ENCODE results near the gene MTAP. TPM values are rescaled to one million over a fixed set of nuclear protein-coding genes. Genes with fewer than 3 reads are reported as not detected.
"Not testable (repeated sequence)": the region's sequence is repeated elsewhere in the genome, so short reads cannot be mapped to it uniquely, and the experiment has no call there.

MTAP gene
- total RNA-seq, 3 donors from 2014 or later: 20.8 to 40.2 (median 29.5) TPM

DNA sequence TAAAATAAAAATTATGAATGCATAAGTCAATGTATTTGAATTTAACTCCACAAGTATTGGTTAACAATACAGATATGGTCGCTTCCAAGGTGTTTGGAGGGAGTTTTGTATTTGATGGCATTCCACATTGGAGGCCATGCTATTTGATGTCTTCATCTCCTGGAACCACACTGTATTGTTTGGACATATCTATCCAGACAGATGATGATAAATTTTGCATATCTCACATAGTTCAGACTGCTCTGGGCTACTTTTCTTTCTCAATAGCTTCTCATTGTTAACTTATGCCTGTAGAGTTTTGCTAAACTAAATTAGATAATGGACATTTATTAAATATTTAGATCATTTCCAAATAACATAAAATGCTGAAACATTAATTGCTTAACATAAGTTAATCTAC, 133.7 kb downstream of the MTAP start:
- Histone ChIP-seq H3K27me3 (no peaks in the 10 kb centered on the region), H3K4me3 (no peak overlapping the region), H3K27ac (no peak overlapping the region), H3K4me1 (no peaks in the 10 kb centered on the region), H3K36me3 (no peaks in the 10 kb centered on the region), H3K9me3 (no peaks in the 10 kb centered on the region)
- DNase-seq (ENCODE audit: low spot score in 2 of 2): no peak
- TF ChIP-seq, protein P1, sequence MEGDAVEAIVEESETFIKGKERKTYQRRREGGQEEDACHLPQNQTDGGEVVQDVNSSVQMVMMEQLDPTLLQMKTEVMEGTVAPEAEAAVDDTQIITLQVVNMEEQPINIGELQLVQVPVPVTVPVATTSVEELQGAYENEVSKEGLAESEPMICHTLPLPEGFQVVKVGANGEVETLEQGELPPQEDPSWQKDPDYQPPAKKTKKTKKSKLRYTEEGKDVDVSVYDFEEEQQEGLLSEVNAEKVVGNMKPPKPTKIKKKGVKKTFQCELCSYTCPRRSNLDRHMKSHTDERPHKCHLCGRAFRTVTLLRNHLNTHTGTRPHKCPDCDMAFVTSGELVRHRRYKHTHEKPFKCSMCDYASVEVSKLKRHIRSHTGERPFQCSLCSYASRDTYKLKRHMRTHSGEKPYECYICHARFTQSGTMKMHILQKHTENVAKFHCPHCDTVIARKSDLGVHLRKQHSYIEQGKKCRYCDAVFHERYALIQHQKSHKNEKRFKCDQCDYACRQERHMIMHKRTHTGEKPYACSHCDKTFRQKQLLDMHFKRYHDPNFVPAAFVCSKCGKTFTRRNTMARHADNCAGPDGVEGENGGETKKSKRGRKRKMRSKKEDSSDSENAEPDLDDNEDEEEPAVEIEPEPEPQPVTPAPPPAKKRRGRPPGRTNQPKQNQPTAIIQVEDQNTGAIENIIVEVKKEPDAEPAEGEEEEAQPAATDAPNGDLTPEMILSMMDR (IDR thresholded peaks at IDR 0.05): no peak
- TF ChIP-seq POLR2A (IDR thresholded peaks at IDR 0.05) (no peak), POLR2AphosphoS5 (IDR thresholded peaks at IDR 0.05) (no peak)
- intact Hi-C loops (cut with DNase I; ENCODE audit: low total_unique reads): no loop called here

DNA sequence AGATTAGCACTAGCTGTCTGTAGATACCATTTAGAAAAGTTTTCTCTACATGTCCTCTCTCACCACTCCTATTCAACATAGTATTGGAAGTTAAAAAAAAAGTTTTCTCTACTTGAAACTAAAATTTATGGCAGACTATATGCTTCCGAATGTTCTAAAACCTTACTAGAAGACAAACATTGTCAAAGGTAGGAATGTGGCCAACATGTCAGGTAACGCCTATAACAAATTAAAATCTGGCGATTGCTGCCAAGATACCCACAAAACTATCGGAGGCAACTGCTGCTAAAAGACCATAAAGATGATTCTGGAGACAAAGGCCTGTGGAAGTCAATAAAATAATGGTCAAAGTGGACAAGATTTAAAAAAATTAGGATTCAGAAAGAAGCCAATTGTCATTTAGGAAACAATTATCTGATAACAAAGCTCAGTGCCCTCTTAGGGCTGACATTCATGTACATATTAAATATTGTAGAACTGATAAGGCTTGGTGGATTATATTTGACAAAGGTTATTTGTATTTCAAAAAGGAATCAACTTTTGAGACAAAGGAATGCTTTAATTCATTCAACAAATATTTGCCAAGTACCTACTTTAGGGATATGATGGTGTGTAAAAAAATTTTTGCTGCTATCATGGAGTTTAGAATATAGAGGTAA, 139.0 kb downstream of the MTAP start:
- no peak for TF ChIP-seq POLR2AphosphoS5 (IDR thresholded peaks at IDR 0.05)
- Histone ChIP-seq H3K27ac (no peak overlapping the region), H3K27me3 (no peaks in the 10 kb centered on the region), H3K9me3 (no peaks in the 10 kb centered on the region), H3K36me3 (no peaks in the 10 kb centered on the region), H3K4me1 (no peaks in the 10 kb centered on the region), H3K4me3 (no peak overlapping the region)
- intact Hi-C loops (cut with DNase I; ENCODE audit: low total_unique reads): no loop called here
- DNase-seq (ENCODE audit: low spot score in 2 of 2): no peak

DNA sequence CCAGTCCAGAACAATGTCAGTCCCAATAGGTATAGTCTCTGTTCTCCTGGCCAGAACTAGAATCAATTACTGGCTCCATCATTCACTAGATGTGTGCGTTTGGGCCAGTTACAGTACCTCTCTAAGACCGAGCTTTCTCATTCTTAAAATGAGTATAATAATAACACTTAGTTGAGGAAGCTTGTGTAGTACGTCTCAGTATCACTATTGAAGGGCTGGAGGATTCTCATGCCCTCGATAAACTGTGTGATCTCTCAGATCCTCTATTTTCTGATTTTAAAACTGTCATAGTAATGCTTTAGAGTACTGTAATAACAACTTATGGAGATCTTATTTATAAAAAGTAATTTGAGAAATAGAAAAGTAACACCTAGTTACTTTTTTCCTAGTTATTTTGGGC, 141.0 kb downstream of the MTAP start:
- Histone ChIP-seq H3K27me3 (no peaks in the 10 kb centered on the region), H3K4me3 (no peak overlapping the region), H3K36me3 (no peaks in the 10 kb centered on the region), H3K27ac (no peak overlapping the region), H3K4me1 (no peaks in the 10 kb centered on the region), H3K9me3 (no peaks in the 10 kb centered on the region)
- DNase-seq (ENCODE audit: low spot score in 2 of 2): no peak
- intact Hi-C loops (cut with DNase I; ENCODE audit: low total_unique reads): no loop called here
- TF ChIP-seq, protein P1 (IDR thresholded peaks at IDR 0.05): no peak
- TF ChIP-seq POLR2AphosphoS5 (IDR thresholded peaks at IDR 0.05) (no peak), POLR2A (IDR thresholded peaks at IDR 0.05) (no peak)

DNA sequence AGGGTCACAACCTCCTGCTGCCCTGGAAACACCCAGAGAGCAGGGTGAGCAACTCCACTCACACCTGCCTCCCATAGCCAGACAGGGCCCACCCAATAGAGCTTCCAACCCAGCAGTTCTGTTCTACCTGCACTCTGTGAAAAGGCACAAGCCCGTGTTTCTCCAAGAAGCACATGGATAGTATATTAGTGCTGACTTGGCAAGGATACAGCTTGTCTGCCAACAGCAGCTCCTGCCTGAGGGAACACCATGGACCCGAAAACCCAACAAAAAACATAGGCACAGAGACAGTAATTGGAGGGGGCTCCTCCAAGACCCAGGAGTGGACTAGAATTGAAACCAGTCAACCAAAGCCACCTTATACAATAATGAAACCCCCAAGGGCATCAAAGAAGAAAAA, 143.2 kb downstream of the MTAP start:
- Histone ChIP-seq H3K9me3 (no peaks in the 10 kb centered on the region), H3K36me3 (no peaks in the 10 kb centered on the region), H3K4me3 (no peak overlapping the region), H3K4me1 (no peaks in the 10 kb centered on the region), H3K27me3 (no peaks in the 10 kb centered on the region), H3K27ac (no peak overlapping the region)
- DNase-seq (ENCODE audit: low spot score in 2 of 2): no peak
- TF ChIP-seq POLR2AphosphoS5 (IDR thresholded peaks at IDR 0.05) (no peak), POLR2A (IDR thresholded peaks at IDR 0.05) (no peak)
- TF ChIP-seq, protein P1 (IDR thresholded peaks at IDR 0.05): no peak
- intact Hi-C loops (cut with DNase I; ENCODE audit: low total_unique reads): no loop called here

DNA sequence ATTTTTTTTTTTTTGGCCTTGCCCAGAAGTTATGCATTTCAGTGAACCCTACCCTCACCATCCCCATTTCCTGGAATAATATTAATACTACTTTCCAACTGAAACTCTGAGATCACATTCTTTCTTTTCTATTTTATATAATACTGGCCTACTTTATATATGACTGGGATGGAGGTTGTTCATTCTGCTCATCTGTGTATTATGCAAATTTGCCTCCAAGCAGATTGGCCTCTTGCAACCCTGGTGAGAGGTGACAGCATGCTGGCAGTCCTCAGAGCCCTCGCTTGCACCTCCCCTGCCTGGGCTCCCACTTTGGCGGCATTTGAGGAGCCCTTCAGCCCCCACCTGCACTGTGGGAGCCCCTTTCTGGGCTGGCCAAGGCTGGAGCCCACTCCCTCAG, 156.4 kb downstream of the MTAP start:
- Histone ChIP-seq H3K4me1 (no peaks in the 10 kb centered on the region), H3K9me3 (peaks cover 0 to 5% of the 10 kb centered on the region in 2 donors), H3K27ac (no peak overlapping the region), H3K36me3 (no peaks in the 10 kb centered on the region), H3K4me3 (no peak overlapping the region), H3K27me3 (no peaks in the 10 kb centered on the region)
- DNase-seq (ENCODE audit: low spot score in 2 of 2): no peak
- TF ChIP-seq, protein P1 (IDR thresholded peaks at IDR 0.05): no peak
- no peak for TF ChIP-seq POLR2A (IDR thresholded peaks at IDR 0.05)
- TF ChIP-seq POLR2AphosphoS5 (IDR thresholded peaks at IDR 0.05): no peak
- intact Hi-C loops (cut with DNase I; ENCODE audit: low total_unique reads): no loop called here

DNA sequence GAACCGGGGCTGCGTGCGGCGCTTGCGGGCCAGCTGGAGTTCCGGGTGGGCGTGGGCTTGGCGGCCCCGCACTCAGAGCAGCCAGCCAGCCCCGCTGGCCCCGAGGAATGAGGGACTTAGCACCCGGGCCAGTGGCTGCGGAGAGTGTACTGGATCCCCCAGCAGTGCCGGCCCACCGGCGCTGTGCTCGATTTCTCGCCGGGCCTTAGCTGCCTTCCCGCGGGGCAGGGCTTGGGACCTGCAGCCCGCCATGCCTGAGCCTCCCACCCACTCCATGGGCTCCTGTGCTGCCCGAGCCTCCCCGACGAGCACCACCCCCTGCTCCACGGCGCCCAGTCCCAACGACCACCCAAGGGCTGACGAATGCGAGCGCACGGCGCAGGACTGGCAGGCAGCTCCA, 156.8 kb downstream of the MTAP start:
- H3K36me3 ChIP-seq; H3K9me3 ChIP-seq; H3K4me3 ChIP-seq; intact Hi-C loops (cut with DNase I; ENCODE audit: low total_unique reads); H3K27me3 ChIP-seq; H3K4me1 ChIP-seq; H3K27ac ChIP-seq; DNase-seq (ENCODE audit: low spot score in 2 of 2): not testable (repeated sequence)

Data from breast epithelium (tissue), 4 donors.